Chondrocyte (in vitro differentiated cells): ENCODE results near the gene HSD17B8. TPM values are rescaled to one million over a fixed set of nuclear protein-coding genes. Genes with fewer than 3 reads are reported as not detected.

Experiments used
- DNase-seq: peaks from one replicate; pipeline ENCODE4 v3.0.0; 2021; ENCODE audit warnings: mixed read lengths, low spot score
- H3K27ac Mint-ChIP-seq: one replicate; pipeline ENCODE4 v1.8.0; 2021; ENCODE audit warnings: mild to moderate bottlenecking, moderate library complexity, mixed read lengths; ENCODE audit not compliant: unreplicated experiment
- H3K27me3 Mint-ChIP-seq: 2 replicates; pipeline ENCODE4 v1.8.0; 2021; ENCODE audit warnings: low read depth, mixed read lengths
- H3K36me3 Mint-ChIP-seq: 2 replicates; pipeline ENCODE4 v1.8.0; 2021; ENCODE audit warnings: low read depth, mixed read lengths
- H3K4me1 Mint-ChIP-seq: 2 replicates; pipeline ENCODE4 v1.8.0; 2021; ENCODE audit warnings: low read depth, mild to moderate bottlenecking, mixed read lengths
- H3K4me3 Mint-ChIP-seq: one replicate; pipeline ENCODE4 v1.8.0; 2021; ENCODE audit warnings: mild to moderate bottlenecking, moderate library complexity, mixed read lengths; ENCODE audit not compliant: unreplicated experiment
- H3K9me3 Mint-ChIP-seq: 2 replicates; pipeline ENCODE4 v1.8.0; 2021; ENCODE audit warnings: low read depth, mixed read lengths
- total RNA-seq: library from RNA; stranded (reverse); gene quantifications from 3 replicates; pipeline ENCODE4 v1.2.1, GENCODE V29; 2021
- TF ChIP-seq, protein P1 (sequence below): fragments of 200-600 bp; sonication (generic); IDR thresholded peaks from 2 replicates; pipeline ENCODE4 v1.5.0; 2021; ENCODE audit warnings: antibody characterized with exemption, mild to moderate bottlenecking, moderate library complexity

The HSD17B8 gene
- total RNA-seq, 1 donor from 2014 or later = 0.60 TPM

DNA sequence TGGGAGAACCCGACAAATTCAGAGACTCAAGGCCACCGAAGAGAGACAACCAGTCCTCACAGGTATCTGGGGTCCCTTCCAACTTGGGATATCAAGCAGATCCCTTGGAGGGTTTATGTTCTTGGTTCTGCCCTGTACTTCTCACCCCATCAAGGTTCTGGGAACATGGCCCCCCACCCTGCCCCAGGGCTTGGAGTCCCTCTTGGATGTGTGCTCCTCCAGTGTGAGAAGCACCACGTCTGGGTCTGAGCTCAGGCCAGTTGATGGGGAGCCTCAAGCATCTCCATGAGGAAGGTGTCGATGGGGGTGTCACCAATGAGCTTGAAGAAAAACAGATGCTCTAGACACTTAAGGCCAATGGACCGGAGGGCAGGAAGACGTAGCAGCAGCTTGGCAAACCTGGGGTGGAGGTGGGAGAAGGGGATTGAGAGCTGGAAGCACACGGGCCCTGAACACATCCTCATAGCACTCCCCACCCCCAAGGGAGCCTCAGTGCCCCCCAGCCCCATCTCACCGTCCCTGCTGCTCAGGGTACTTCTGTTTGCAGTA is 9.9 kb upstream of the HSD17B8 start:
- no peak for DNase-seq
- Mint-ChIP-seq H3K9me3 (no peaks in the 10 kb centered on the region), H3K27me3 (peaks cover 3% of the 10 kb centered on the region), H3K27ac (no peak overlapping the region), H3K36me3 (peaks cover 20% of the 10 kb centered on the region), H3K4me3 (no peak overlapping the region), H3K4me1 (peaks cover 52% of the 10 kb centered on the region)
- TF ChIP-seq, protein P1, sequence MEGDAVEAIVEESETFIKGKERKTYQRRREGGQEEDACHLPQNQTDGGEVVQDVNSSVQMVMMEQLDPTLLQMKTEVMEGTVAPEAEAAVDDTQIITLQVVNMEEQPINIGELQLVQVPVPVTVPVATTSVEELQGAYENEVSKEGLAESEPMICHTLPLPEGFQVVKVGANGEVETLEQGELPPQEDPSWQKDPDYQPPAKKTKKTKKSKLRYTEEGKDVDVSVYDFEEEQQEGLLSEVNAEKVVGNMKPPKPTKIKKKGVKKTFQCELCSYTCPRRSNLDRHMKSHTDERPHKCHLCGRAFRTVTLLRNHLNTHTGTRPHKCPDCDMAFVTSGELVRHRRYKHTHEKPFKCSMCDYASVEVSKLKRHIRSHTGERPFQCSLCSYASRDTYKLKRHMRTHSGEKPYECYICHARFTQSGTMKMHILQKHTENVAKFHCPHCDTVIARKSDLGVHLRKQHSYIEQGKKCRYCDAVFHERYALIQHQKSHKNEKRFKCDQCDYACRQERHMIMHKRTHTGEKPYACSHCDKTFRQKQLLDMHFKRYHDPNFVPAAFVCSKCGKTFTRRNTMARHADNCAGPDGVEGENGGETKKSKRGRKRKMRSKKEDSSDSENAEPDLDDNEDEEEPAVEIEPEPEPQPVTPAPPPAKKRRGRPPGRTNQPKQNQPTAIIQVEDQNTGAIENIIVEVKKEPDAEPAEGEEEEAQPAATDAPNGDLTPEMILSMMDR = no peak

DNA sequence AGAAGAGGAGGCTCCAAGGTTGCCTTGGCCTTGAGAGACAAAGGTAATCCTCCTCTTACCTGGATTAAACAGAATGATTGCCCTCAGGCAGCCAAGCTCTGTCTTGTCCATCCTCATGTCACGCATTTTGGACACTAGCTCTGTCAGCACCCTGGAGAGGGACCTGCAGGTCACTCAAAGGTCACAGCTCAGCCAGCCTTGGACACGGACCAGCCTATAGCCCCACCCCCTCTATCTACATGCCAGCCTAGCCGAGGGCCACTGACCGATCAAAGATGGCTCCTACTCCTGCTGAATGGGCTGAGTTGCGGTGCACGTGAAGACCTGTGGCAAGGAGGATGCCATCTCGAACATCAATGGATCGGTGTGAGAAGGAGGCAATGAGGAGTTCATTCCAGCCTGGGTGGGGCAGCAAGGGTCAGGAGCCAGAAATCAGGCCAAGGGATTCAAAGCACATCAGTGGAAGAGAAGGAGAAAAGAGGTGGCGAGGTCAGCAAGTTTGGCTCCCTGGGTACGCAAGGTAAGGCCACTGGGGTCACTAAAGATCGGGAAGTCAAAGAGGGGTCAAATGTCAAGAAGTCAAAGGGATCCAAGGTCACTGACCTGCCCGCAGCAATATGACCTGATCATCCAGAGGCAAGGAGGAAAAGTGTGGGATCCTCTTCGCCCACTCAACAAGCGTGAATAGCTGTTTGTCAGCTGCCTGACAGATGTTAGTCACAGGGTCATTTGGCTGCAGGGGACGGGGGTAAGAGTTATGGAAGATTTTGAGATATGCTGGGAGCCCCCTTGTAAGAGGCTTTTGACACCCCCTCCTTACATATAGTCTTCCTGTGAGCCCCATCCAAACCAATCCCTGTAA is 8.9 kb upstream of the HSD17B8 start:
- Mint-ChIP-seq H3K27me3 (no peaks in the 10 kb centered on the region), H3K36me3 (peaks cover 20% of the 10 kb centered on the region), H3K4me3 (no peak overlapping the region), H3K27ac (no peak overlapping the region), H3K4me1 (peaks cover 54% of the 10 kb centered on the region), H3K9me3 (no peaks in the 10 kb centered on the region)
- TF ChIP-seq, protein P1 = no peak
- DNase-seq = no peak

DNA sequence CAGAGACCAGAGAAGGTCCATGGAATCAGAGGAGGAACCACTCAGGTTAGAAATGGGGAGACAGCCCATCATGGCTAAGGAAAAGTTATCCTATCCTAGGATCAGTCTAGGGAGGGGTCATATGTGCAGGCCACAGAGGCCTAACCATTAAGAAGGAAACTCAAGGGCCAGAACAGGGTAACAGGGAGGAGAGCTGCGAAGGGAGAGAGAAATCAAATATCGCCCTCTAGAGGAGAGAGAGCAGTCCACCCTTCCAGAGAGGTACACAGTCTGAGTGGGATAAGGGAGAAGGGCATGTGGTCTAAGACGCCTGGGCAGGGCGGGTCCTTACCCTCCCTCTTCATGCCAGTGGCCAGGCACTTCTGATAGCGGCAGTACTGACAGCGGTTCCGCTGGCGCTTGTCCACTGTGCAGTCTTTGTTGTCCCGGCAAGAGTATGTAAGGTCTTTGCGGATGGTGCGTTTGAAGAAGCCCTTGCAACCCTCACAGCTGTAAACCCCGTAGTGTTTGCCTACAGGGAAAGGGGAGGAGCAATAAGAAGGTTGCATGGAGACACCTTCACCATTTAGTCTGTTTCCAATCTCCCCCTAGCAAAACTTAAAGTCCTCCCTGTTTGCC is 6.9 kb upstream of the HSD17B8 start:
- Mint-ChIP-seq H3K36me3 (peaks cover 34% of the 10 kb centered on the region), H3K27me3 (no peaks in the 10 kb centered on the region), H3K9me3 (no peaks in the 10 kb centered on the region), H3K4me1 (peaks cover 53% of the 10 kb centered on the region), H3K4me3 (peak overlapping the region; percentile 21), H3K27ac (peak overlapping the region; percentile 23)
- no peak for DNase-seq
- TF ChIP-seq, protein P1 = peak; percentile 87

DNA sequence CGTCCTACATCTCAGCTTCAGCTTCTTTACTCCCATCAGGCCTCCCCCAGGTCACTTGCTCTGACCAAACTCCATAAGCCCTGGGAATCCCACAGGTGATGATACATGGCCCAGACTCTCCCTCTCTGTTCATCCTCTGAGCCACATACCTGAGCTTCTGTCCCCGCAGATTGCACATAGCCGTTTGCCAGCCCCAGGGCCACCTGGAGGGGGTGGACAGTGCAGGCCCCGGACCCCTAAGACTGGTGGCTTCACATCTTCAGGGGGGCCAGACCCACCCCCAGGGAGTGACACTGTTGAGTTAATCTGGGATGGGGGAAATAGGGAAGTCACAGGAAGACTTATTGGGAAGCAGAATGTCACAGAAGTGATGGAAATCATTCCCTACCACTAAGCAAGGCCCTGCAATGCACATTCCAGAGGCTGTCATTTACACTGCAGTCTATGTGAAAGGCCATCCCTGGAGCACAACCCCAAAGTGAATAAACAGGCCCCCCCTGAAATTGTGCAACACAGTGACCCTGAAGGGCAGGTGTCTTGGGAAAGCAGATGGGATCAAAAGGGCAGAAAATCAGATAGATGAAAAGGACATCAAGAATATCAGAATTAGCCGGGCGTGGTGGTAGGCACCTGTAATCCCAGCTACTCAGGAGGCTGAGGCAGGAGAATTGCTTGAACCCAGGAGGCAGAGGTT is 6.1 kb upstream of the HSD17B8 start:
- Mint-ChIP-seq H3K4me3 (peak overlapping the region; percentile 99), H3K4me1 (peaks cover 56% of the 10 kb centered on the region), H3K36me3 (peaks cover 41% of the 10 kb centered on the region), H3K27ac (peak overlapping the region; percentile 69), H3K27me3 (no peaks in the 10 kb centered on the region), H3K9me3 (no peaks in the 10 kb centered on the region)
- no peak for DNase-seq
- TF ChIP-seq, protein P1 = no peak
